HG02981 (cell line): ENCODE data around the gene LYSET.
"Not testable (repeated sequence)": the region's sequence is repeated elsewhere in the genome, so short reads cannot be mapped to it uniquely, and the experiment has no call there.

Experiments used
- ATAC-seq: cut with Tn5 transposase; IDR thresholded peaks from one replicate; pipeline ENCODE4 v1.9.1; 2021; ENCODE audit warnings: mild to moderate bottlenecking, moderate library complexity; ENCODE audit not compliant: unreplicated experiment

The LYSET gene

DNA sequence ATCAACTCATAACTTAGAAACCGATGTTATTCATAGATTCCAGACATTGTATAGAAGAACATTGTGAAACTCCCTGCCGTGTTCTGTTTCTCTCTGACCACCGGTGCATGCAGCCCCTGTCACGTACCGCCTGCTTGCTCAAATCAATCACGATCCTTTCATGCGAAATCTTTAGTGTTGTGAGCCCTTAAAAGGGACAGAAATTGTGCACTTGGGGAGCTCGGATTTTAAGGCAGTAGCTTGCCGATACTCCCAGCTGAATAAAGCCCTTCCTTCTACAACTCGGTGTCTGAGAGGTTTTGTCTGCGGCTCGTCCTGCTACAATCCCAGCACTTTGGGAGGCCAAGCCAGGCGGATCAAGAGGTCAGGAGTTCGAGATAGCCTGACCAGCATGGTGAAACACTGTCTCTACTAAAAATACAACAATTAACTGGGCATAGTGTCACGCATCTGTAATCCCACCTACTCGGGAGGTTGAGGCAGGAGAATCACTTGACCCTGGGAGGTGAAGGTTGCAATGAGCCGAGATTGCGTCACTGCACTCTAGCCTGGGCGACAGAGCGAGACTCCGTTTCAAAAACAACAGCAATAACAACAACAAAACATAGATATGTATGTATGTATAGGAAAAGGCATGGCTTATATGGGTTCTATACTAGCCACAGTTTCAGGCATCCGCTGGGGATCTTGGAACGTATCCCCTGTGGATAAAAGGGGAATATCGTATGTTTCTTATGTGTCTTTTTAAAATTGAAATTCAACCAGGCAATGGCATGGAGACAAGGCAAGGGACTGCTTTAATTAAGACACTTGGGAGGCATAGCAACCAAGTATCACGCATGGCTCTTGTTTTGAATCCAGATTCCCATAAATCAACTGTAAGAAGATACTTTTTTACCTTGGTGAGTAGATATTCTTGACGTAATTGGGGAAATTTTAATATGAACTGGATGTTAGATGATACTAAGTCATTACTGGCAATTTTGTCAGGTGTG, 19.5 kb upstream of the LYSET start:
- ATAC-seq = not testable (repeated sequence)

DNA sequence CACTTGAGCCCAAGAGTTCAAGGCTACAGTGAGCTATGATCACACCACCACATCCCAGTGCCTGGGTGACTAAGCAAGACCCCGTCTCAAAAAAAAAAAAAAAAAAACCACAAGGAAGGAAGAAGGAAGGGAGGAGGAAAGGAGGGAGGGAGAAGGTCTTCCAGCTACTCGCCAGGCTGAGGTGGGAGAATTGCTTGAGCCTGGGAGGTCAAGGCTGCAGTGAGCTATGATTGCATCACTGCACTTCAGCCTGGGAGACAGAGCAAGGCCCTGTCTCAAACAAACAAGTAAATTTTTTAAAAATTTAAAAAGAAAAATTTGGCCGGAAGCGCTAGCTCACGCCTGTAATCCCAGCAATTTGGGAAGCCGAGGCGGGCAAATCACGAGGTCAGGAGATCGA, 16.5 kb upstream of the LYSET start:
- ATAC-seq = not testable (repeated sequence)

DNA sequence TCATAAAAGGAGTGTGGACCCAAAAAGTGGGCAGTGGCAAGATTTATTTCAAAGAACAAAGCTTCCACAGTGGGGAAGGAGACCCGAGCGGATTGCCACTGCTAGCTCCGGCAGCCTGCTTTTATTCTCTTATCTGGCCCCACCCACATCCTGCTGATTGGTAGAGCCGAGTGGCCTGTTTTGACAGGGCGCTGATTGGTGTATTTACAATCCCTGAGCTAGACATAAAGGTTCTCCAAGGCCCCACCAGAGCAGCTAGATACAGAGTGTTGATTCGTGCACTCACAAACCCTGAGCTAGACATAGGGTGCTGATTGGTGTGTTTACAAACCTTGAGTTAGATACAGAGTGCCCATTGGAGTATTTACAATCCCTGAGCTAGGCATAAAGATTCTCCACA, 15.5 kb upstream of the LYSET start:
- not testable (repeated sequence) for ATAC-seq

DNA sequence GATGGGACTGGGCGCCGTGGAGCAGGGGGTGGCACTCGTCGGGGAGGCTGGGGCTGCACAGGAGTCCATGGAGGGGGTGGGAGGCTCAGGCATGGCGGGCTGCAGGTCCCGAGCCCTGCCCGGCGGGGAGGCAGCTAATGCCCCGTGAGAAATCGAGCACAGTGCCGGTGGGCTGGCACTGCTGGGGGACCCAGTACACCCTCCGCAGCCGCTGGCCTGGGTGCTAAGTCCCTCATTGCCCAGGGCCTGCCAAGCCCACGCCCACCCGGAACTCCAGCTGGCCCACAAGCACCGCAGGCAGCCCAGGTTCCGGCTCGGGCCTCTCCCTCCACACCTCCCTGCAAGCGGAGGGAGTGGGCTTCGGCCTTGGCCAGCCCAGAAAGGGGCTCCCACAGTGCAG, 15.0 kb upstream of the LYSET start:
- ATAC-seq = not testable (repeated sequence)

DNA sequence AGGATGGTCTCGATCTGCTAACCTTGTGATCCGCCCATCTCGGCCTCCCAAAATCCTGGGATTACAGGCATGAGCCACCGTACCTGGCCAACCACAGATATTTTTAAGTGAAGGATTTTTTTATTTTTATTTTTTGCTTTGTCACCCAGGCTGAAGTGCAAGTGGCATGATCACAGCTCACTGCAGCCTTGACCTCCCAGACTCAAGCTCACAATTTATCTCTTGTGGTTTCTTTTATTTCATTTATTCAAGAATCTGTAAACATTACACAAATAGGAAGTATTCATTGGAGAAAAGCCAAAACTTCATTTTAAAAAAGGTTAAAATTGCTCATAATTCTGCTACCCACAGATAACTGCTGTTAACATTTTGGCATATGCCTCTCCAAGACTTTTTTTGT, 13.7 kb upstream of the LYSET start:
- no peak for ATAC-seq

DNA sequence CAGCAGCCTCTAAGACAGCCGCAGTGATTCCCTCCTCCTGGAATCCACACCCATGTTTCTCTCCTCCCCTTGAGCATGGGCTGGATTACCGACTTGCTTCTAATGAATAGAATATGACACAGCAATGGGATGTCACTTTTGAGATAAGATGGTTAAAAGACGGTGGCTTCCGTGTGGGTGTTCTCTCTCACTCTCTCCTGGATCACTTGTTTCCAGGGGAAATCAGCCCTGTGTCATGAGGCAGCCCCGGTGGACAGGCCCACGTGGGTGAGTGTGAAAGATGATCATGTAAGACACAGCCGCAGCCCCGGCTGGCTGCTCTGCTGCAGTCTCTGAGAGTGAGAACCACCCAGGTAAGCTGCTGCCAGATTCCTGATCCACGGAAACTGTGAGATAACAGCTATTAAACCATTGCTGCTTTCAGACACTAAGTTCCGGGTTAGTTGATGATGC, 11.1 kb upstream of the LYSET start:
- ATAC-seq = no peak

DNA sequence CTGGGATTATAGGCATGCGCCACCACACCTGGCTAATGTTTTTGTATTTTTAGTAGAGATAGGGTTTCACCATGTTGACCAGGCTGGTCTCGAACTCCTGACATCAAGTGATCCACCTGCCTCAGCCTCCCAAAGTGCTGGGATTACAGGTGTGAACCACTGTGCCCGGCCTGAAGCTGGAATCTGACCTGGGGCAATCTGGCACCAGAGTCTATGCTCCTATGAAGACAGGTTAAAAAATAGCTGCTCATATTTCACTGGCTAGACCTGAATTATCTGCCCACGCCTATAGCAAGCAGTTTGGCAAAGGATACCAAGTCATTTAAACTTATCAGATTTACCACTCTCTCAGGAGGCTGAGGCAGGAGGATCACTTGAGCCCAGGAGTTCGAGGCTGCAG, 10.4 kb upstream of the LYSET start:
- ATAC-seq = not testable (repeated sequence)

DNA sequence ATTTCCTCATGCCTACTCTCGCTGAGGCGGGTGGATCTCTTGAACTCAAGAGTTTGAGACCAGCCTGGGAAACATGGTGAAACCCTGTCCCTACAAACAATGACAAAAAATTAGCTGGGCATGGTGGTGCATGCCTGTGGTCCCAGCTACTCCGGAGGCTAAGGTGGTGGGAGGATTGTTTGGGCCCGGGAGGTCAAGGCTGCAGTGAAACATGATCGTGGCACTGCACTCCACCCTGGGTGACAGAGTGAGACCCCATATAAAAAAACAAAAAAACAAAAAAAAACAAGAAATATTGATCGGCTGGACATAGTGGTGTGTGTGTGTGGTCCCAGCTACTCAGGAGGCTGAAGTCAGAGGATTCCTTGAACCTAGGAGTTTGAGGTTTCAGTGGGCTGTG, 9.6 kb upstream of the LYSET start:
- ATAC-seq = no peak

DNA sequence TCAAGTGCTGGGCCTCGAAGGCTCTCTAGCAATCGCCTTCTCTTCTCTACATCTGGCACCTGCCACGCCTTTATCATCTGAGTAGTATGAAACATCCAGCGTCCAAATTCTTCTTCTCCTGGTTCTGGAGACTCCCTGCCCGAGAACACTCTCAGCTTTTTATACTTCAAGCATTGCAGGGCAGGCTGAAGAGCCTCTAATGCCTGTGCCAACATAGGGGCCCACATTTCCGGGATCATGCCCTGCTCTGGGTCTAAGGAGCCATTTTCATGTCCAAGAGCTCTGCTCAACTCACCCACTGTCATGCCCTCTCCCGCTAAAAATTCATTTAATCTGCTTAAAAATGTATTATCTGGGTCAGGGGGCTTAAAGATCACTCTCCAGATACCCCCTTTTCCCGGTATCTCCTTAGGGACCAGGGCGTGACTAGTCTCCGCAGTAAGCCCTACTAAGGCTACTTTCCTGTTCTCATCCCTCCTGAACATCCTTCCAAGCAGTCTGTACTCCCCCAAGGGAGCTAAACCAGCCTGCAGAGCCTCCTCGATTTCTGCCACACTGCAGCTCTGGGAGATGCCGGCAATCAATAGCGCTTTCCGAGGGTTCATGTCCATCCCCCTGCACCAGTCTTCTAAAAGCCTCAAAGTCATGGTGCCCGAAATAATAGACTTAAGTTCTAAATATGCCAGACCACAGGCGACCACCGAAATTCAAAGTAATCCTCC, 1.4 kb upstream of the LYSET start:
- no peak for ATAC-seq

DNA sequence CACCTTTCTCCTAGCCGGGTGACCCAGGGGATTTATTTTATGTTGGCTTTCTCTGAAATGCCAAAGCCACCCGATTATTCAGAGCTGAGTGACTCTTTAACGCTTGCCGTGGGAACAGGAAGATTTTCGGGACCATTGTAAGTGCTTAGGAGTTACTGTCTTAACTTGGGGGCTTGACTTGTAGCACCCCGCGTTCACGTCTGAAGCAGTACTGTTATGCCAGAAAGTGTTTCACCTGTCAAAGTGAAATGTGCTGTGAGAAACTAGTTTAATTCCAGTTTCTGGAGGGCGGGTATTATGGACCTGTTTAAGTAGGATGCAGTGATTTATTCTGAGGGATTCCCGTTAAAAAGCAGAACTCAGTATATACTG, 218 bp downstream of the LYSET start:
- ATAC-seq = no peak

DNA sequence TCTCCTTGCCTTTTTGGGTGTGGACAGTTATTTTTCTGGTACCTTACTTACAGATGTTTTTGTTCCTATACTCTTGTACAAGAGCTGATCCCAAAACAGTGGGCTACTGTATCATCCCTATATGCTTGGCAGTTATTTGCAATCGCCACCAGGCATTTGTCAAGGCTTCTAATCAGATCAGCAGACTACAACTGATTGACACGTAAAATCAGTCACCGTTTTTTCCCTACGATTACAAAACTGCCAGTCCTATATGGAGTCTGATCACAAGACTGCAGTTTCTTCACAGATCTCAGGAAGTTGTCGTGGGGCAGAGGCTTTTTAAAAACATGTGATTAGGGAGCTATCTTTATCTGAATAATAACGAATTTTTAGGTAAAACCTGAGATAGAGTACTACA, 1.3 kb downstream of the LYSET start:
- ATAC-seq = no peak

DNA sequence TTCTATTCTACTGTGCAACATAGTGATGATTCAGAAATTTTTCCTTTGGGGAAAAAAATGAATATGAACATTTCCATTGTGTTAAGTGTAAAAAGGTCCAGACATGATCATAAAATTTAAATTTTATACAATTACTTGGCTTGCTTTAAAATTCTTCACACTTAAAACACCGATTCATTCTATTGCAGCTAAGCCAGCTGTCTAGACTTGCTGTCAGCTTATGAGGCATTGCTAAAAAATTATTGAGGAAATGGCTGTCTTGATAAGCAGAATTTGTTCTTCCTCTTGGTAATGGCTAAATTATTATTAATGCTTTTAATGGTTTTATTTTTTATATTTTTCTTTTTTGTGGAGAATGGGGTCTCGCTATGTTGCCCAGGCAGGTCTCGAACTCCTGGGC, 1.8 kb downstream of the LYSET start:
- no peak for ATAC-seq

DNA sequence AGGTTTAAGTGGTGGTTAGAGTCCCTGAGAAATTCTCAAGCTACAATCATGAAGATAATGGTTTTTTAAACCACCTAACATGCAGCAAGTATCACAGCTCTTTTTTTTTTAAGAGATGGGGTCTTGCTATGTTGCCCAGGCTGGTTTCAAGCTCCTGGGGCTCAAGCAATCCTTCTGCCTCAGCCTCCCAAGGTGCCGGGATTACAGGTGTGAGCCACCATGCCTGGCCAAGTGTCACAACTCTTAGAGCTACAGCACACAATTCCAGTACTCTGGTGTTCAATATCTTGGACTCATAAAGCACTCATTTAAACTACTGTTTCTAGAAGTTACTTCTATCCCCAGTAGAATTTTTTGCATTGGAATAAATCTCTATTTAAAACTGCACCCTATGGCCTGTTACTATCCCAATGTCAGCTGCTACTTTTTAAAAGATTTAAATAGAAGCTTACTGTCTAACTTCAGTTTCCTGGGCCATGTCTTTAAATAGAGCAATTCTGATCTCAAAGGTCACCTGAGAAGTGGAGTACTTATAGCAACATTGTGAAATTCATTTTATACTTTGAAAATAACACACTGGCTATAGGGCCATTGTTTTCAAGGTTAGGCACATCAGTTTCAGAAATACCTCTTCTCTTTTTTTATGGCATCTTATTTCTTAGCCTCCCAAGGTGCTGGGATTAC, 10.3 kb downstream of the LYSET start:
- ATAC-seq = no peak

DNA sequence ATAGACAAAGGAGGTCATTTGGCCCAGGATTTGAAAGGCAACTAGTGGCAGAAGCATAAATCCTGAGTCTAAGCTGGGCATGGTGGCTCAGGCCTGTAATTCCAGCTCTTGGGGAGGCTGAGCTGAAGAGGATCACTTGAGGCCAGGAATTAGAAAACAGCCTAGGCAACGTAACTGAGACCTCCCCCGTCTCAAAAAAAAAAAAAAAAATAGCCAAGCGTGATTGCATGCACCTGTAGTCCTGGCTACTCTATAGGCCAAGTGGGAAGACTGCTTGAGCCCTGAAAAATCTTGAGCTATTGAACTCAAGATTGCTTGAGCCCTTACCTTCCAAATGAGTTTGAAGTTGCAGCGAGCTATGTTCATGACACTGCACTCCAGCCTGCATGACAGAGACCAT, 13.9 kb downstream of the LYSET start:
- ATAC-seq = no peak

DNA sequence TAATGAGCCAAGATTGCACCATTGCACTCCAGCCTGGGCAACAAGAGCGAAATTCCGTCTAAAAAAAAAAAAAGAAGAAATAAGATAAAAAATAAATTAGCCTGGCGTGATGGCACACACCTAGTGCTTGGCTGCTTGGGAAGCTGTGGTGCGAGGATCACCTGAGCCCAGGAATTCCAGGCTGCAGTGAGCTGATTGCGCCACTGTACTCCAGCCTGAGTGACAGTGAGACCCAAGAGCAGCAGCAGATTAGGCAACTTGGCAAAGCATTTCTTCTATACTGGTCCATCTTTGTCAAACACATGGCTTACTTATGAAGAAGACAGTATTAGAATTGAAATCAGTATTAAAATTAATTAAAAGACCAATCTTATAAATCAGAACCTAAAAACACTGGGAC, 15.4 kb downstream of the LYSET start:
- no peak for ATAC-seq

DNA sequence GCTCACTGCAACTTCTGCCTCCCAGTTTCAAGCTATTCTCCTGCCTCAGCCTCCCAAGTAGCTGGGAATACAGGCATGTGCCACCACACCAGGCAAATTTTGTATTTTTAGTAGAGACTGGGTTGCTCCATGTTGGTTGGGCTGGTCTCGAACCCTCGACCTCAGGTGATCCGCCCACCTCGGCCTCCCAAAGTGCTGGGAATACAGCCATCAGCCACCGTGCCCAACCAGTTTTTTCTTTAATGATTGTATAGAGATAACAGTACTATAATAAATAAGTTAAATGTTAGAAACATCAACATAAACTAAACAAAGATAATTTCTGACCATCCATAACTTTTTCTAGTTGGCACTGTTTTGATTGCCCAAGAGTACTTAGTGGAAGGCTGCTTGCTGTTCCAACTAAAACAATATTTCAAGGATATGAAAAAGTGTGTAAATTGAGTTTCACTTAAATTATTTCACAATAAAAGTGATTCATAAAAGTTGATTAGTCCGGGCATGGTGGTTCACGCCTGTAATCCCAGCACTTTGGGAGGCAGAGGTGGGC, 16.1 kb downstream of the LYSET start:
- no peak for ATAC-seq

DNA sequence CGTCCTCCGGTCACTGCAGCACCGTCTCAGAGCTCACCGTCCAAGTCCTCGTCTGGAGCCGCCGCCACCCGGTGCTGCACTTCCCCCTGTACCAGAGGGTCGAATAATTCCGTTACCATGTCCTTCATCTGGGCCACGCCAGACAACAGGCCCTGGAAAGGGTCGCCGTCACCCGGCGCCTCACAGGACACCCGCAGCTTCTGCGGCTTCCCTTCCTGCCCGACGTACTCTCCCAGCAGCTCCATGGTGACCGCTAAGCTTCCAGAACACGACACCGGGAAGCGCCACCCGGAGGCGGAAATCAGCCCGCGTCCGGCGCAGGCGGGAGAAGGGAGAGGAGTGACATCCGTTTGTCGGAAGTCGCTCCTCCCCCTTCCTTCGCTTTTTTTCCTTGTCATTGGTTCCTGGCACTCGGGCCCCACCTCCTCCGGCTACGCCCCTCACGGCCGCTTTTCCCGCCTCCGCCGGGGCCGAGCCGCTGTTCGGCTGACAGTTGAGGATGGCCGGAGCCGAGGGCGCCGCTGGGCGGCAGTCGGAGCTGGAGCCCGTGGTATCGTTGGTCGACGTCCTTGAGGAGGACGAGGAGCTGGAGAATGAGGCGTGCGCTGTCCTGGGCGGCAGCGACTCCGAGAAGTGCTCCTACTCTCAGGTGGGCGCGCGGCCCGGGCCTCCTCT, 21.8 kb downstream of the LYSET start, which contains the start of the genes GON7 and UBR7:
GON7 (minus strand) TSS at position 273 of the 675 bp plus-strand sequence; CDS start at position 245, 28 bp downstream.
UBR7 (plus strand) TSS at position 464 of the 675 bp plus-strand sequence; CDS start at position 500, 36 bp downstream.
- ATAC-seq = peak; percentile 83

DNA sequence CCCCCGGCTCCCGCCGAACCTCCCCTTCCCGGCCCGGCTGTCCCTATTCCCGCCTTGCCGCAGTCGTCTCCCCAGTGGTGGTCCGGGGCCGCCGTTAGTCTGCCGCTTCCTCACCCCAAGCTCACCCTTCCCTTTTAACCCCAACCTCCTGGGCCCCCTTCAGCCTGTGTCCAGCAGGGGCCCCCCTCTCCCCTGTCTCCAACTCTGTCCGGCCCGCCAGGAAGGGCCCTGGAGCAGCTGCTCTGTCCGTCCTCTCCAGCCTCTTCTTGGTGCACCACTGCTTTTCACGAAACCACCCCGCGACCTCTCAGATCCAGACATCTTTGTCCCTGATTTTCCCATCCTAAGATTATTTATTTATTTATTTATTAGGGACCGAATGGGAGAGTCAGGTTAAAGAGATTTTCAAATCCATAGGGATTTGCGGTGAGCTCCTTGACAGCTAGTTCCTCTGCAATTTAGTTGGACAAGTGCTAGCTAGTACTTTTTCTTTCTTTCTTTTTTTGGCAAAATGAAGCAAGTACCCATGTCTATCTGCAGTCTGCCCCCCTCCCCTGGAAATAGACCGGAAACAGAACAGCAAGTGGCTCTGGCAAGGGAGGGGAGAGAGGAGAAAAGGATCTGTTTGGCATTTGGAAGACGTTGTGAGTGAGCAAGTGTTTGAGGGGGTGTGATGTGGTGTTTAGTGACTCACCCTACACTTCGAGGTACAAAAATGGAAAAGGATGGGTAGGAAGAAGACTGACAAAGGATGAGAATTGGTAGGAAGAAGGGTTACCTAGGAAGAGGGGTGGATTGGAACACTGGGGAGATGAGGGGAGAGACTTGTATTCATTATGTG, 22.6 kb downstream of the LYSET start:
- ATAC-seq = peak; percentile 37

DNA sequence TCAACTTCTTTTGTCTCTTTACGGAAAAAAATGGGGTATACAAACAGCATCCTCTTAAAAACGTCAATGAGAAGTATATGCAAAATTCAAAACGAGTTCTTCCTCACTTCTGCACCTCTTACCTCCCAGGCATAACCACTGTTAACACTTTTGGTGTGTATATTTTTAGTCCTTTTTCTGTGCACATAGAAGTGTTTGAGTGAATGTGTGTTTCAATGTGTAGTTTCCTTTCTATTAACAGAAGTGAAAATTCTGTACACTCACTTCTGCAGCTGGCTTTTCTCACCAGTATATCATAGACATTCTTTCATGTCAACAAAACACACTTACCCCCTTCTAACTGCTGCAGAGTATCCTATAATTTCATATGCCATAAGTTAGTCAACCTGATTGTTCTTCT, 27.3 kb downstream of the LYSET start:
- ATAC-seq = peak; percentile 53
